Vagina (tissue), 2 donors: ENCODE results near the gene STARD7. TPM values are rescaled to one million over a fixed set of nuclear protein-coding genes. Genes with fewer than 3 reads are reported as not detected.

Source experiments
- DNase-seq, 2 donors: peaks; one replicate each; pipeline ENCODE4 v3.0.0-alpha.2; 2017; ENCODE audit errors: extremely low spot score in 2 of 2
- H3K27ac ChIP-seq: fragments of 200-600 bp; sonication (generic); one replicate; pipeline ENCODE4 v1.5.1; 2019
- H3K27me3 ChIP-seq: fragments of 200-600 bp; sonication (generic); one replicate; pipeline ENCODE4 v1.5.1; 2019
- H3K36me3 ChIP-seq, 2 donors: fragments of 200-600 bp; sonication (generic); one replicate each; pipeline ENCODE4 v1.5.1; 2017 to 2019
- H3K4me1 ChIP-seq: fragments of 200-600 bp; sonication (generic); one replicate; pipeline ENCODE4 v1.5.1; 2019
- H3K4me3 ChIP-seq, 2 donors: fragments of 200-600 bp; sonication (generic); 1 replicate in 1 of 2; 2 replicates in 1 of 2; pipeline ENCODE4 v1.5.1; 2016 to 2019
- H3K9me3 ChIP-seq: fragments of 200-600 bp; sonication (generic); one replicate; pipeline ENCODE4 v1.5.1; 2019
- CTCF ChIP-seq, 3 experiments: fragments of 450-650 bp in 2 of 3; fragments of 200-600 bp in 1 of 3; sonication (generic) in 1 of 3; IDR thresholded peaks; one replicate each; pipeline ENCODE4 v1.5.1; 2017 to 2019; ENCODE audit warnings: antibody characterized with exemption in 3 of 3, mild to moderate bottlenecking in 2 of 3, moderate library complexity in 2 of 3
- POLR2A ChIP-seq, 2 donors: fragments of 450-650 bp; IDR thresholded peaks; one replicate each; pipeline ENCODE4 v1.6.1; 2017; ENCODE audit warnings: antibody characterized with exemption in 2 of 2, mild to moderate bottlenecking in 2 of 2, moderate library complexity in 2 of 2
- POLR2AphosphoS5 ChIP-seq, 2 donors: sonication (generic); formaldehyde crosslinking; IDR thresholded peaks; one replicate each; pipeline ENCODE4 v1.9.0; 2017; ENCODE audit warnings: antibody characterized with exemption in 2 of 2, mild to moderate bottlenecking in 2 of 2, low read depth in 1 of 2; ENCODE audit not compliant: insufficient read depth in 1 of 2
- intact Hi-C: fragments of 100-400 bp; cut with DNase I; formaldehyde crosslinking; loops from one replicate; pipeline ENCODE4 v1.15.1; 2023
- total RNA-seq: library from RNA; depleted of rRNA; stranded (reverse); fragments of >200 nt; gene quantifications from one replicate; pipeline ENCODE4 v1.2.3, GENCODE V29; 2016

Gene STARD7
- total RNA-seq, 1 donor from 2014 or later, result 69.5 TPM

- H3K27me3 ChIP-seq, result no peaks in the 10 kb centered on the region
- no peaks in the 10 kb centered on the region for H3K9me3 ChIP-seq
- H3K36me3 ChIP-seq, result no peaks in the 10 kb centered on the region
- no peak overlapping the region for H3K4me3 ChIP-seq
- TF ChIP-seq CTCF (IDR thresholded peaks at IDR 0.05), result no peak
- no peak for TF ChIP-seq POLR2A (IDR thresholded peaks at IDR 0.05)
- no peak for TF ChIP-seq POLR2AphosphoS5 (IDR thresholded peaks at IDR 0.05; ENCODE audit: insufficient read depth in 1 of 2, low read depth in 1 of 2)
- no peak overlapping the region for H3K27ac ChIP-seq
- H3K4me1 ChIP-seq, result peaks cover 22% of the 10 kb centered on the region
- intact Hi-C loops, result no loop called here
- DNase-seq, result no peak
These were observed 67.5 kb downstream of the STARD7 start for GRCh38 chr2:96140941-96141623.

GRCh38 chr2:96139181-96139758, 69.4 kb downstream of the STARD7 start:
- no peaks in the 10 kb centered on the region for H3K27me3 ChIP-seq
- intact Hi-C loops, result no loop called here
- H3K27ac ChIP-seq, result no peak overlapping the region
- no peaks in the 10 kb centered on the region for H3K36me3 ChIP-seq
- no peak for DNase-seq
- peaks cover 10% of the 10 kb centered on the region for H3K4me1 ChIP-seq
- TF ChIP-seq POLR2A (IDR thresholded peaks at IDR 0.05), result no peak
- no peak for TF ChIP-seq POLR2AphosphoS5 (IDR thresholded peaks at IDR 0.05; ENCODE audit: insufficient read depth in 1 of 2, low read depth in 1 of 2)
- no peak for TF ChIP-seq CTCF (IDR thresholded peaks at IDR 0.05)
- no peaks in the 10 kb centered on the region for H3K9me3 ChIP-seq
- H3K4me3 ChIP-seq, result no peak overlapping the region

GRCh38 chr2:96138179-96139145, 70.2 kb downstream of the STARD7 start, which contains the start of gene ASTL:
Gene ASTL (minus strand): TSS chr2:96138502. CDS start chr2:96138436, 66 bp downstream.
- no peak for DNase-seq
- Histone ChIP-seq H3K27ac (no peak within 1 kb of the TSS), H3K36me3 (no peaks in the 10 kb centered on the region), H3K27me3 (no peaks in the 10 kb centered on the region), H3K9me3 (no peaks in the 10 kb centered on the region), H3K4me1 (peaks cover 5% of the 10 kb centered on the region), H3K4me3 (no peak within 1 kb of the TSS)
- intact Hi-C loops, result no loop called here
- peak in 2 of 3 experiments; percentile 28 to 47 for TF ChIP-seq CTCF (IDR thresholded peaks at IDR 0.05)
- no peak for TF ChIP-seq POLR2AphosphoS5 (IDR thresholded peaks at IDR 0.05; ENCODE audit: insufficient read depth in 1 of 2, low read depth in 1 of 2)

- Histone ChIP-seq H3K36me3 (no peaks in the 10 kb centered on the region), H3K4me1 (peaks cover 5% of the 10 kb centered on the region), H3K4me3 (no peak overlapping the region), H3K9me3 (no peaks in the 10 kb centered on the region), H3K27me3 (no peaks in the 10 kb centered on the region), H3K27ac (no peak overlapping the region)
- no peak for DNase-seq
- intact Hi-C loops, result no loop called here
- no peak for TF ChIP-seq POLR2AphosphoS5 (IDR thresholded peaks at IDR 0.05; ENCODE audit: insufficient read depth in 1 of 2, low read depth in 1 of 2)
- TF ChIP-seq POLR2A (IDR thresholded peaks at IDR 0.05), result no peak
- TF ChIP-seq CTCF (IDR thresholded peaks at IDR 0.05), result no peak
These were observed 71.1 kb downstream of the STARD7 start for GRCh38 chr2:96137321-96138178.
